Suppressor macrophage treated with lipopolysaccharide for 4 hours (primary cell): ENCODE data around the gene RSPH4A.
"Not testable (repeated sequence)": the region's sequence is repeated elsewhere in the genome, so short reads cannot be mapped to it uniquely, and the experiment has no call there.

Experiments used
- DNase-seq: peaks from one replicate; pipeline ENCODE4 v3.0.0-alpha.2; 2020

Gene RSPH4A

GRCh38 chr6:116629563-116629981 lies 13.3 kb downstream of the RSPH4A start:
- peak; percentile 41 for DNase-seq

- DNase-seq: no peak
Observed at GRCh38 chr6:116631379-116631990, 15.2 kb downstream of the RSPH4A start.

- DNase-seq: no peak
Observed at GRCh38 chr6:116633685-116634084, 17.4 kb downstream of the RSPH4A start.

GRCh38 chr6:116648156-116648555 lies 31.9 kb downstream of the RSPH4A start:
- no peak for DNase-seq

GRCh38 chr6:116649129-116649528 lies 32.9 kb downstream of the RSPH4A start:
- DNase-seq: no peak

GRCh38 chr6:116651916-116652315 lies 35.6 kb downstream of the RSPH4A start:
- DNase-seq: no peak

GRCh38 chr6:116661594-116661993 lies 45.3 kb downstream of the RSPH4A start:
- no peak for DNase-seq

GRCh38 chr6:116662202-116662601 lies 45.9 kb downstream of the RSPH4A start:
- no peak for DNase-seq

GRCh38 chr6:116663308-116663707 lies 47.0 kb downstream of the RSPH4A start:
- no peak for DNase-seq

GRCh38 chr6:116664169-116664568 lies 47.9 kb downstream of the RSPH4A start:
- not testable (repeated sequence) for DNase-seq

GRCh38 chr6:116665464-116665863 lies 49.2 kb downstream of the RSPH4A start:
- DNase-seq: no peak

GRCh38 chr6:116666869-116667268 lies 50.6 kb downstream of the RSPH4A start:
- no peak for DNase-seq

GRCh38 chr6:116667623-116668022 lies 51.3 kb downstream of the RSPH4A start:
- peak; percentile 46 for DNase-seq

GRCh38 chr6:116672306-116672705 lies 56.0 kb downstream of the RSPH4A start:
- no peak for DNase-seq

- no peak for DNase-seq
Observed at GRCh38 chr6:116676021-116676420, 59.7 kb downstream of the RSPH4A start.

- DNase-seq: peak; percentile 92
Observed at GRCh38 chr6:116680880-116681672, 64.8 kb downstream of the RSPH4A start, which contains the start of gene KPNA5. Gene KPNA5, plus strand, starts transcription at chr6:116681211. Its CDS starts 124 bp downstream, at chr6:116681335.

- peak; percentile 62 for DNase-seq
Observed at GRCh38 chr6:116682334-116682712, 66.0 kb downstream of the RSPH4A start.
